Motor neuron (in vitro differentiated cells): ENCODE measurements around the gene MAST3. TPM values are rescaled to one million over a fixed set of nuclear protein-coding genes. Genes with fewer than 3 reads are reported as not detected.
"Not testable (repeated sequence)": the region's sequence is repeated elsewhere in the genome, so short reads cannot be mapped to it uniquely, and the experiment has no call there.

Source experiments
- ATAC-seq, 8 experiments: fragments of 200-7000 bp; cut with Tn5 transposase; replicated peaks in 6 of 8; 2 replicates each; pipeline ENCODE4 v1.8.0; 2021; ENCODE audit warnings: mild to moderate bottlenecking in 8 of 8, moderate library complexity in 8 of 8
- H3K27ac ChIP-seq, 2 donors: fragments of 250-450 bp; sonication (Bioruptor Pico); 2 replicates each; pipeline ENCODE4 v1.9.0; 2021; ENCODE audit warnings: antibody characterized with exemption in 2 of 2, mild to moderate bottlenecking in 2 of 2, moderate library complexity in 1 of 2
- H3K4me1 ChIP-seq, 2 donors: fragments of 250-450 bp; sonication (Bioruptor Pico); replicated peaks in 1 of 2; 2 replicates each; pipeline ENCODE4 v1.6.1; 2021; ENCODE audit warnings: antibody characterized with exemption in 2 of 2, mild to moderate bottlenecking in 2 of 2, moderate library complexity in 1 of 2
- H3K4me3 ChIP-seq, 5 donors: fragments of 250-450 bp; sonication (Bioruptor Pico); 2 replicates each; pipeline ENCODE4 v1.9.0; 2021; ENCODE audit warnings: antibody characterized with exemption in 5 of 5, mild to moderate bottlenecking in 5 of 5, moderate library complexity in 4 of 5
- WGBS, 10 experiments: fragments of 450-650 bp; shearing (Covaris generic); methylation state at CpG; one replicate each; pipeline ENCODE4 v1.0.0; 2022; 5-methylcytosine and 5-hydroxymethylcytosine counted together
- in situ Hi-C, 9 experiments: fragments of 400-800 bp; cut with MboI; loops; one replicate each; pipeline ENCODE4 v1.15.0; 2021; ENCODE audit warnings: low sequenced_read_pairs in 9 of 9, low pct_unique_long_range_greater_than_20kb in 2 of 9; ENCODE audit not compliant: unreplicated experiment in 9 of 9
- total RNA-seq, 8 experiments: library from RNA; unstranded; fragments of 300-600 nt; gene quantifications; 2 replicates each; pipeline versions ENCODE4 v1.2.3 to v1.2.4, GENCODE V29; 2022

Gene MAST3
- total RNA-seq, 8 experiments from 2014 or later: 3.3 to 11.7 (median 5.8) TPM

GRCh38 chr19:18065173-18065495 is 32.4 kb upstream of the MAST3 start:
- H3K27ac ChIP-seq: no peak overlapping the region
- 50 to 88% methylated on average over 1 of the region's 1 CpG; no CpG with 5 or more reads in 8 of the 10 experiments for WGBS, 10 experiments

DNA sequence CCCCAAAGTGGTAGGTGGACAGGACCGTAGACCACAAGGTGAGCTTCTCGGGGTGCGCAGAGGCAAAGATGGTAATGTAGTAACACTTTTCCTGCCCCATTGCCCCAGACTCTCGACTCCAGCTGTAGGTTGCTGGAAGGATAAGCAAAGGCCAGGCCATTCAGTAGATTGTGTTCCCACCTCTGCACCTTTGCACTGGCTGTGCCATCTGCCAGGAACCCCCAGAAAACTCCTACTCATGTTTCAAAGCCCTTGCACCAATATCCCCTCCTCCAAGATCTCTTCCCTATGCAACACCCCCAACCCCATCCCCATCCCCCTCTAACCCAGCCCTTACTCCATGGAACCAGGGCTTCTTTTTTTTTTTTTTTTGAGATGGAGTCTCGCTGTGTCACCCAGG is 29.2 kb upstream of the MAST3 start:
- no peak overlapping the region for H3K27ac ChIP-seq
- H3K4me3 ChIP-seq: no peak overlapping the region
- WGBS, 10 experiments: 78 to 93% methylated on average over 3 to 4 of the region's 5 CpGs; no CpG with 5 or more reads in 8 of the 10 experiments
- no peak for ATAC-seq
- in situ Hi-C loops: no loop called here
- H3K4me1 ChIP-seq: no peaks in the 10 kb centered on the region

More at GRCh38 chr19:18065173-18065495, 32.4 kb upstream of the MAST3 start:
- H3K4me3 ChIP-seq: no peak overlapping the region
- no peak for ATAC-seq
- no peaks in the 10 kb centered on the region for H3K4me1 ChIP-seq
- in situ Hi-C loops: no loop called here

DNA sequence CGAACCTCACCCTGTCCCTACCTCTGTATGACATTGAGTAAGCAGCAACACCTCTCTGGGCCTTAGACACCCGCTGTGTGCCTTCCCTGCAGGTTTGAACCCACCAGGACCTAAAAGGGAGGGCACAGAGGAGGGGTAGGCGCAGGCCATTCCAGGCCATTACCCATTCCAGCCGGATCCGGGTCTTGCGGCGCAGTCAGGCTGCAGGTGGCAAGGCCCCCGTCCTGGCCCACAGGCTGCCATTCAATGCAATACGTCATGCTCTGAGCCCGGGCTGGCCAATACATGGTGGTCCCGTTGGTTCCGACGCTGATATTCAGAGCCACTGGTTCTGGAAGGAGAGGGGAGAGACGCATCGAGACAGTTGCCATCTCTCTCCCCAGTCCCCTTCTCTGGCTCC is 28.2 kb upstream of the MAST3 start:
- no peaks in the 10 kb centered on the region for H3K4me1 ChIP-seq
- no peak overlapping the region for H3K27ac ChIP-seq
- WGBS, 10 experiments: 37 to 76% (median 64%) methylated on average over 2 to 5 of the region's 15 CpGs; no CpG with 5 or more reads in 5 of the 10 experiments
- H3K4me3 ChIP-seq: no peak overlapping the region
- ATAC-seq: no peak
- in situ Hi-C loops: no loop called here

DNA sequence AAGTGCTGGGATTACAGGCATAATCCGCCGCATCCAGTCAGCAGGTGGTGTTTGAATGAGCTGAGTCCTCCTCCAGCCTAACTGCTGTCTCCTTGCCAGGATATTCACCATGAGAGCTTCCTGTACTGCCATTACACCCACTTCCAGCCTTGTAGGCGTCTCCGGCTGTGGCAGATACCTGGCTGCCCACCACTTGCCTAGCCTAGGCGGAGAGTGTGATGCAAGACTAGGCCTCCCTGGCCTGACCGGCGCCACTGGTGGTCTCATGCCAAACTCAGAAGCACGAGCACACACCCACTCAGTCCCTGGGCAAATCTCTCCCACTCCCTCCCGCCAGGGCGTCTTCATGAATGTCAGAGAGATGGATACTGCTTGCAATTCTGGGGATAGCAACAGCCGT is 27.4 kb upstream of the MAST3 start:
- 33 to 80% (median 72%) methylated on average over 2 to 6 of the region's 11 CpGs; no CpG with 5 or more reads in 6 of the 10 experiments for WGBS, 10 experiments
- H3K4me3 ChIP-seq: no peak overlapping the region
- H3K4me1 ChIP-seq: no peaks in the 10 kb centered on the region
- no peak for ATAC-seq
- in situ Hi-C loops: no loop called here
- H3K27ac ChIP-seq: no peak overlapping the region

DNA sequence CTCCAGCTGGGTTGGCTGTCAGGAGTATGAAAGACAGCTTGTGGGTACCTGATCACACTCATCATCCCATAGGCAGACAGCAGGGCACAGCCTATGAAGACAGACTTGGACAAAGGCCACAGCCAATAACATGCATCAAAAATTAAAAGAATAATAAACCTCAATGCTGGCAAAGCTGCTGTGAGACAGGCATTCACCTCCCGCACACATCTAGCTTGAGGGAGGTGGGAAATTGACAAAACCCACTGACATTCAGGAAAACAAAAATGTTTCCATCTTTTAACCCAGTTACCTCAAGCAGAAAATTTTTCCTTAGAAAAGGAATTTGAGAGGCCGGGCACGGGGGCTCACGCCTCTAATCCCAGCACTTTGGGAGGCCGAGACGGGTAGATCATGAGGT is 25.2 kb upstream of the MAST3 start:
- Histone ChIP-seq H3K4me3 (no peak overlapping the region), H3K27ac (no peak overlapping the region), H3K4me1 (no peaks in the 10 kb centered on the region)
- in situ Hi-C loops: no loop called here
- WGBS, 10 experiments: 80 to 100% (median 83%) methylated on average over 1 of the region's 6 CpGs; no CpG with 5 or more reads in 7 of the 10 experiments
- ATAC-seq: no peak

- no peak for ATAC-seq
- in situ Hi-C loops: no loop called here
- H3K4me1 ChIP-seq: no peaks in the 10 kb centered on the region
- H3K27ac ChIP-seq: no peak overlapping the region
- WGBS, 10 experiments: 66 to 80% methylated on average over 1 to 2 of the region's 4 CpGs; no CpG with 5 or more reads in 8 of the 10 experiments
- no peak overlapping the region for H3K4me3 ChIP-seq
Measured at GRCh38 chr19:18073197-18073596, 24.4 kb upstream of the MAST3 start.

DNA sequence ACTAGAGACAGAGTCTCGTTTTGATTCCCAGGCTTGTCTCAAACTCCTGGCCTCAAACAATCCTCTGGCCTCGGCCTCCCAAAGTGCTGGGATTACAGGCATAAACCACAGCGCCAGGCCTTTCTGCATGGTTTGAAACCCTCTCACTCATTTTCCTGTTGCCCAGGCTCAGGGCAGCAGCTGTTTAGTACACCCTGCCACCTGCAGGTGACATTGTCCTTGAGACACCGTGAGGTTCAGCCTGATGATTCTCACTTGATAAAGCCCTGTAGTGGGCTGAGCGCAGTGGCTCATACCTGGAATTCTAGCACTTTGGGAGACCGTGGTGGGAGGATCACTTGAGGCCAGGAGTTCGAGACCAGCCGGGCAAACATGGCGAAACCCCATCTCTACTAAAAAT is 23.4 kb upstream of the MAST3 start:
- H3K4me3 ChIP-seq: no peak overlapping the region
- H3K27ac ChIP-seq: no peak overlapping the region
- 19 to 80% (median 54%) methylated on average over 2 to 5 of the region's 9 CpGs; no CpG with 5 or more reads in 5 of the 10 experiments for WGBS, 10 experiments
- no peaks in the 10 kb centered on the region for H3K4me1 ChIP-seq
- no peak for ATAC-seq
- in situ Hi-C loops: no loop called here

DNA sequence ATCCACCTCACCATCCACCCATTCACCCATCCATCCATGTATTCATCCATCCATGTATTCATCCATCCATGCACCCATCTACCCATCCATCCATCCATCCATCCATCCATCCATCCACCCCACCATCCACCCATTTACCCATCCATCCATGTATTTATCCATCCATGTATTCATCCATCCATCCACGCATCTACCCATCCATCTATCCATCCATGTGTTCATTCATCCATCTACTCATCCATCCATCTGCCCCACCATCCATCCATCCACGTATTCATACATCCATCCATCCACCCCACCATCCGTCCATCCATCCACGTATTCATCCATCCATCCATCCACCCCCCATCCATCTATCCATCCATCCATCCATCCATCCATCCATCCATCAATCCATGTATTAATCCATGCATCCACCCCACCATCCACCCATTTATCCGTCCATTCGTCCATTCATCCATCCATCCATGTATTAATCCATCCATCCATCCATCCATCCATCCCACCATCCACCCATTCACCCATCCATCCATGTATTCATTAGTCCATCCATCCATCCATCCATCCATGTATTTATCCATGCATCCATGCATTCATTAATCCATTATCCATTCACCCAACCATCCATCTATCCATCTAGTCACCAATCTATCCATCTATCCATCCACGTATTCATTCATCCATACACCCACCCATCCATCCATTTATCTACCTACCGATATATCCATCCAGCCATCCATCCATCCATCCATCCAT is 13.5 kb upstream of the MAST3 start:
- H3K27ac ChIP-seq: no peak overlapping the region
- in situ Hi-C loops: no loop called here
- H3K4me1 ChIP-seq: no peaks in the 10 kb centered on the region
- no peak overlapping the region for H3K4me3 ChIP-seq
- 27 to 90% (median 58%) methylated on average over 1 to 8 of the region's 8 CpGs for WGBS, 10 experiments
- ATAC-seq: no peak

DNA sequence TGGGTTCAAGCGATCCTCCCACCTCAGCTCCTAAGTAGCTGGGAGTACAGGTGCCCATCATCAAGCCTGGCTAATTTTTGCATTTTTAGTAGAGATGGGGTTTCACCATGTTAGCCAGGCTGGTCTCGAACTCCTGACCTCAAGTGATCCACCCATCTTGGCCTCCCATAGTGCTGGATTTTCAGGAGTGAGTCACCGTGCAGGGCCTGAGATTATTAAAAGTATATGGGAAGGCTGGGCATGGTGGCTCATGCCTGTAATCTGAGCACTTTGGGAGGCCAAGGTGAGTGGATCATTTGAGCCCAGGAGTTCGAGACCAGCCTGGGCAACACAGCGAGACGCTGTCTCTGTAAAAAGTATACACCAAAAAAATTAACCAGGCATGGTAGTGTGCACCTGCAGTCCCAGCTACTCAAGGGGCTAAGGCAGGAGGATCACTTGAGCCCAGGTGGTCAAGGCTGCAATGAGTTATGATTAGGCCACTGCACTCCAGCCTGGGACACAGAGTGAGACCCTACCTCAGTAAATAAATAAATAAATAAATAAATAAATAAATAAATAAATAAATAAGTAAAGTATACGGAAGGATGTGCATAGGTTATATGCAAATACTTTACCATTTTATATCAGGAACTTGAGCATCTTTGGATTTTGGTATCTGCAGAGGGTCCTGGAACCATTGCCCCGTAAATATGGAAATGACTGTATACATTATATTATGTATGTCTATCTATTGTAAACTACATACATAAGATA is 11.7 kb upstream of the MAST3 start:
- Histone ChIP-seq H3K4me1 (no peaks in the 10 kb centered on the region), H3K27ac (no peak overlapping the region), H3K4me3 (no peak overlapping the region)
- in situ Hi-C loops: no loop called here
- WGBS, 10 experiments: 45 to 91% (median 78%) methylated on average over 1 to 8 of the region's 8 CpGs; no CpG with 5 or more reads in 1 of the 10 experiments
- no peak for ATAC-seq

DNA sequence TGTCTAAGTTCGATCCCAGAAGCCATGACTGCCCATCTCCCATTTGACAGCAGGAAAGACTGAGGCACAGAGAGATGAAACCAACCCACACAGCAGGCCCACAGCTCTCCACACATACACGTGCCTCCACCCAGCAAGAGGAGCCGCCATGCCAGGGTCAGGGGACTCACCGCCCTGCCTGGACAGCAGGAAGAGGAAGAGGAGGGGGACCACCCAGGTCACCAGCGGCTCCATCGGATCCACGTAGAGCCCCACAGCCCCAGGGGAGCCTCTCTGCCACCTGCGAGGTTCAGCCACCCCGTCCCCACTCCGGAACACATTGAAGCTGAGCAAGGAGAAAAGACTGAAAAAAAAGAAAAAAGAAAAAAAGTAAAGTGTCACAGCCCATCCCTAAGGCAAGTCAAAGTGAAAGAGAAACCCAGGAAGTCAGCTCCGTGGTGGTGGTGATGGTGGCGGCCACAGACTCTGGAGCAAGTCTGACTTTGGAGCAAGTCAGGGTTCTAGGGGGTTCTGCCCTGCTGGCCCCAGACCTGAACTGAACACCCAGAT is 10.9 kb upstream of the MAST3 start, which contains the start of gene IL12RB1:
IL12RB1 (minus strand) TSS at position 345 of the 549 bp plus-strand sequence; CDS start at position 234, 111 bp downstream.
- ATAC-seq: peak in 3 of 8 experiments; percentile 36 to 78 (median 72)
- H3K27ac ChIP-seq: no peak within 1 kb of the TSS
- in situ Hi-C loops: no loop called here

DNA sequence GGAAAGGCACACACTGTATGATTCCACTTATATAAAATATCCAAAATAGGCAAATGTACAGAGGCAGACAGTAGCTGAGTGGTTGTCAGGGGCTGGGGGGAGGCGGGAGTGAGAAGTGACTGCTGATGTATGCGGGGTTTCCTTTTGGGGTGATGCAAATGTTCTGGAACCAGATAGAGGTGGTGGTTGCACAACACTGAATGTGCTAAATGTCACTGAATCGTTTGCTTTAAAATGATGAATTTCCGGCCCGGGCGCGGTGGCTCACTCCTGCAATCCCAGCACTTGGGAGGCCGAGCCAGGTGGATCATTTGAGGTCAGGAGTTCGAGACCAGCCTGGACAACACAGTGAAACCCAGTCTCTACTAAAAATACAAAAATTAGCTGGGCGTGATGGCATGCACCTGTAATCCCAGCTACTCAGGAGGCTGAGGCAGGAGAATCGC is 8.5 kb upstream of the MAST3 start:
- peak in 5 of 8 experiments; percentile 51 to 68 (median 61) for ATAC-seq
- H3K4me3 ChIP-seq, H3K27ac ChIP-seq, in situ Hi-C loops, H3K4me1 ChIP-seq: not testable (repeated sequence)
- WGBS, 10 experiments: 20 to 90% (median 85%) methylated on average over 1 to 8 of the region's 11 CpGs; no CpG with 5 or more reads in 7 of the 10 experiments

More for the DNA sequence above, 10.9 kb upstream of the MAST3 start, which contains the start of gene IL12RB1:
- no peaks in the 10 kb centered on the region for H3K4me1 ChIP-seq
- H3K4me3 ChIP-seq: no peak within 1 kb of the TSS
- WGBS, 10 experiments: 28 to 100% (median 64%) methylated on average over 1 to 6 of the region's 12 CpGs; no CpG with 5 or more reads in 2 of the 10 experiments

DNA sequence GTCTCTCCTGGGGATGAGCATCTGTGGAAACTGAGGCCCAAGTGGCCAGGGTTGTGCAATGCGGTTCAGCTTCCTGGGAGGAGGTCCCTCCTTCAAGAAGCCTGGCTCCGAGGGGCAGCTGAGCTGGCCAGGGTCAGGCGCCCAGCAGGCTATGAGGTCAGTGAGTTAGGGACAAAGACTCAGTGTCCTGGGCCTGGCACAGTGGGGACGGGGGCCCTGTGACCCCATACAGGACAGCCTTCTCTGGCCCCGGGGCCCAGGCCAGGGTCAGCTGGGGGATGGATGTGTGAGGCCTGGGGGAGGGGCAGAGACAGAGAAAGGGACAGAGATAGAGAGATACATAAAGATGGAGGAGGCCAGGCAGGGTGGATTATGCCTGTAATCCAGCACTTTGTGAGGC is 7.9 kb upstream of the MAST3 start:
- no peak overlapping the region for H3K4me3 ChIP-seq
- peak in 4 of 8 experiments; percentile 36 to 59 (median 44) for ATAC-seq
- H3K27ac ChIP-seq: no peak overlapping the region
- H3K4me1 ChIP-seq: no peaks in the 10 kb centered on the region
- 20 to 81% (median 54%) methylated on average over 1 to 3 of the region's 5 CpGs; no CpG with 5 or more reads in 4 of the 10 experiments for WGBS, 10 experiments
- in situ Hi-C loops: no loop called here
